Bronchial epithelial cell (primary cell): ENCODE data around the gene DPYSL4. TPM values are rescaled to one million over a fixed set of nuclear protein-coding genes. Genes with fewer than 3 reads are reported as not detected.

ENCODE experiments used
- DNase-seq: peaks from one replicate; pipeline ENCODE4 v3.0.0-alpha.2; 2010; ENCODE audit warnings: low read depth
- FAIRE-seq: peaks from 2 replicates; lab custom pipeline; 2011; peaks lifted over from hg19 to GRCh38; lab: Jason Lieb, UNC
- H3K27me3 ChIP-seq: 2 replicates; pipeline ENCODE4 v1.5.1; 2011; ENCODE audit warnings: low read length; ENCODE audit not compliant: control insufficient read depth, insufficient read depth
- H3K36me3 ChIP-seq: 2 replicates; pipeline ENCODE4 v1.5.1; 2011; ENCODE audit warnings: low read length; ENCODE audit not compliant: control insufficient read depth, insufficient read depth
- H3K4me3 ChIP-seq: 2 replicates; pipeline ENCODE4 v1.5.1; 2011; ENCODE audit warnings: mild to moderate bottlenecking, low read depth, low read length, control low read depth
- total RNA-seq: library from RNA; depleted of rRNA; stranded (reverse); fragments of >200 nt; gene quantifications from 2 replicates; pipeline ENCODE4 v1.2.1, GENCODE V29; 2014
- TF ChIP-seq, protein P1 (sequence below): IDR thresholded peaks from 2 replicates; pipeline ENCODE4 v1.5.1; 2011; ENCODE audit warnings: mild to moderate bottlenecking, moderate library complexity, low read length, control low read depth, inconsistent platforms; ENCODE audit not compliant: insufficient read depth, severe bottlenecking

Gene DPYSL4
- 0.13 and 0.26 TPM in 2 replicates for total RNA-seq

DNA sequence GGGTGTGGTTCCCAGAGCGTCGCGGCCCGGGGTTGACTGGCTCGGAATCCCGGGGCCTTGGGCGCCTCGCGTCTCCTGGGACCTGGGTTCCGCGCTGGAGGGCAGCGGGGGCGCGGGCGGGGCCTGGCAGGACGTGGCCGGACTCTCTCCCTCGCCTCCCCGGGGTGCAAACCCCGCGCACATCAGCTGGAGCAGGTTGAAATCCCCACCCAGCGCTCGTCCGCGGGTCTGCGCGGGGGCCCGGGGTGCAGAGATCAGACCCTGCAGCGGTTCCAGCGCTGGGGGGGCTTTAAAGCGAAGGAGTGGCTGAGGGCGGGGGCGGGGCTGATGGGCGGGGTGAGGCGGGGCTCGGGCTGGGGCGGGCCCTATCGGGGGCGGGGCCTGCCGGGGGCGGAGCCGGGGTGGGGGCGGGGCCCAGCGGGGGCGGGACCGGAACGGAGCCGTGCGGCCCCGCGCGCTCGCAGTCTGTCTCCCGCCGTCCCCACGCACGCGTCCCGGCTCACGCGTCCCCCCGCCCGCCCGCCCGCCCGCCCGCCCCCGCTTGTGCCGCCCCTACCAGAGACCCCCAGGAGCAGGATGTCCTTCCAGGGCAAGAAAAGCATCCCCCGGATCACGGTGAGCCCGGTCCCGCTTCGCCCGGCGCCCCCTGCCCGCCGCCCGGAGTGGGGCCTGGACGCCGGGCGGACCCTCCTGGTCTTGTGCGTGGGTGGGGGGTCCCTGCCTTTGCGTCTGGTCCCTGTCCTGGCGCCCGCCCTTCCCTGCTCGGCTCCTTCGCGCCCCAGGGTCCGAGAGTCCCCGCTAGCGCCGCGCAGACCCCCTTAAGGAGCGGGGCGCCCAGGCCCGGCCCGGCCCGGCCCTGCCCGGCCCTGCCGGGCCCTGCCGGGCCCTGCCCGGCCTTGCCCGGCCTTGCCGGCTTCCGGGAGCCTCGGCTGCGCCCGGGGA is at the start of gene DPYSL4:
Gene DPYSL4 (plus strand): TSS at position 461 of the 942 bp plus-strand sequence. CDS start 116 bp downstream, at position 577.
- Histone ChIP-seq H3K36me3 (no peaks in the 10 kb centered on the region), H3K4me3 (peak within 1 kb of the TSS; percentile 16), H3K27me3 (peaks cover 17% of the 10 kb centered on the region)
- FAIRE-seq (no peak), DNase-seq (no peak)
- TF ChIP-seq, protein P1, sequence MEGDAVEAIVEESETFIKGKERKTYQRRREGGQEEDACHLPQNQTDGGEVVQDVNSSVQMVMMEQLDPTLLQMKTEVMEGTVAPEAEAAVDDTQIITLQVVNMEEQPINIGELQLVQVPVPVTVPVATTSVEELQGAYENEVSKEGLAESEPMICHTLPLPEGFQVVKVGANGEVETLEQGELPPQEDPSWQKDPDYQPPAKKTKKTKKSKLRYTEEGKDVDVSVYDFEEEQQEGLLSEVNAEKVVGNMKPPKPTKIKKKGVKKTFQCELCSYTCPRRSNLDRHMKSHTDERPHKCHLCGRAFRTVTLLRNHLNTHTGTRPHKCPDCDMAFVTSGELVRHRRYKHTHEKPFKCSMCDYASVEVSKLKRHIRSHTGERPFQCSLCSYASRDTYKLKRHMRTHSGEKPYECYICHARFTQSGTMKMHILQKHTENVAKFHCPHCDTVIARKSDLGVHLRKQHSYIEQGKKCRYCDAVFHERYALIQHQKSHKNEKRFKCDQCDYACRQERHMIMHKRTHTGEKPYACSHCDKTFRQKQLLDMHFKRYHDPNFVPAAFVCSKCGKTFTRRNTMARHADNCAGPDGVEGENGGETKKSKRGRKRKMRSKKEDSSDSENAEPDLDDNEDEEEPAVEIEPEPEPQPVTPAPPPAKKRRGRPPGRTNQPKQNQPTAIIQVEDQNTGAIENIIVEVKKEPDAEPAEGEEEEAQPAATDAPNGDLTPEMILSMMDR, result no peak

DNA sequence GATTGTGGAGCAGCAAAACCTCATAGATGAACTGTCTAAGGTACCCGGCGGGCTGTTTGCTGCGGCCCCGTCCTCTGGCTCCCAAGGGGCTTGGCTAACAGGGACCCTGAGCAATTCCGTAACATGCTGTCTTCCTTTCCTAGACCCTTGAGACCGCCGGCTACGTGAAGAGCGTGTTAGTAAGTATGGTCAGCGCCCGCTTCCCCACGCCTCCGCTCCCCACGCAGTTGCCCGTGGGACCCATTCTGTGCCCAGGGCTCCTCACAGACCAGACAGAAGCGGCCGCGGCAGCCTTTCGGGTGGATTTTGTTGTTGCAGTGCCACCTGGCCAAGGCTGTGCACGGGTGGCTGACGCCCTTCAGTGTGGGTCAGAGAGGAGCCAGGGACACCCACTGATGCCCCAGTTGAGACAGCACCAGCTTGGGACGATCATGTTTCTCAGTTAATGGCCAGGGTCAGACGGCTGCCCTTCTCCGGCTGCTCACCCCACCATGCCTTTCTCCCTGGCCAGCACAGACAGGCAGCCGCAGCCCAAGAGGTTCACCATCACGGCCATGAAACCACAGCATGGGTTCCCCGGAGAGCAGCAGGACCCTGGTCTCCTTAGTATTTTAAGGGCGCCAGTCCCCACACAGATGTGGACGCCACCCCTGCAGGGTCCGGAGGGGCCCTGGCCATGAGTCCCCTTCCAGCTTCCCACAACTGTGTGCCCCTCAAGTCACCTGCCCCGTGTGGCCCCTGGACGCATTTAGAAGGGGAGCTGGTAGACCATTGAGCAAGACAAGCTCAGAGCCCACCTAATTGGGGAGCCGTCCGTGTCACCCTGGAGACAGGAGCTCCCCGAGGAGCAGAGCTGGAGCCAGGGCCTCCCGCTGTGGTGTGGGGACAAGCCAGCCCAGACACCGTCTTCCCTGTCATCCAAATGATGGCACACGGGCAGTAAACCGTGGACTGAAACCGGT is 49.4 kb upstream of the DPYSL4 start:
- no peaks in the 10 kb centered on the region for H3K36me3 ChIP-seq
- no peak overlapping the region for H3K4me3 ChIP-seq
- TF ChIP-seq, protein P1, result no peak
- FAIRE-seq (no peak), DNase-seq (no peak)
- no peaks in the 10 kb centered on the region for H3K27me3 ChIP-seq

DNA sequence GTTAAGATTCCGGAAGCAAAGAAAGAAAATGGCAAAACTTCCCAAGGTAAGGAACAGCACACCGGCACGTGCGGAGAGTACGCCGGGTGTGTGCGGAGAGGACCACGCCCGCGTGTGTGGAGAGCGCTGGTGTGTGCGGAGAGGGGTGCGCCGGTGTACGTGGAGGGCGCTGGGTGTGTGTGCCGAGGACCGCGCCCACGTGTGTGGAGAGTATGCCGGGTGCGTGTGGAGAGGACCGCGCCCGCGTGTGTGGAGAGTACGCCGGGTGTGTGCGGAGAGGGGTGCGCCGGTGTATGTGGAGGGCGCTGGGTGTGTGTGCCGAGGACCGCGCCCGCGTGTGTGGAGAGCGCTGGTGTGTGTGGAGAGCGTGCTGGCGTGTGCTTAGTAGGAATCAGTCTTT is 48.6 kb upstream of the DPYSL4 start:
- no peak for FAIRE-seq
- DNase-seq, result no peak
- Histone ChIP-seq H3K4me3 (no peak overlapping the region), H3K27me3 (no peaks in the 10 kb centered on the region), H3K36me3 (no peaks in the 10 kb centered on the region)
- TF ChIP-seq, protein P1, result no peak

DNA sequence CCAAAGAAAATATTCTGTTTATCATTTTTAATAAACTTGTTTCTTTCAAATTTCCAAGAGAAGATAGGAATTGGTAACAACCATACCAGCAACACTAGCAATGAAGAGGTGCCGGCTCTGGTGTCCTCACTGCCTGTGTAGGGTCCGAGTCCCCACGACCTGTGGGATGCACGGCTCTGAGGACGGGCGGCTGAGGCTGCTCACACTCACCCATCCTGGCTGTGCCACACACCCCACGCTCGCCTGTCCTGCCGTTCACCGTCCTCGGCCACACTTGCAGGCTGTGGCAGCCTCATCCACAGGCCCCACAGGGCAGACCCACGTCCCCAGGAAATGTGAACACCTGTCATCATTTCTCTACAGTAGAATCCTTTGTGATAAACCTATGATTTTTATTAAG is 48.2 kb upstream of the DPYSL4 start:
- no peak for DNase-seq
- TF ChIP-seq, protein P1, result no peak

DNA sequence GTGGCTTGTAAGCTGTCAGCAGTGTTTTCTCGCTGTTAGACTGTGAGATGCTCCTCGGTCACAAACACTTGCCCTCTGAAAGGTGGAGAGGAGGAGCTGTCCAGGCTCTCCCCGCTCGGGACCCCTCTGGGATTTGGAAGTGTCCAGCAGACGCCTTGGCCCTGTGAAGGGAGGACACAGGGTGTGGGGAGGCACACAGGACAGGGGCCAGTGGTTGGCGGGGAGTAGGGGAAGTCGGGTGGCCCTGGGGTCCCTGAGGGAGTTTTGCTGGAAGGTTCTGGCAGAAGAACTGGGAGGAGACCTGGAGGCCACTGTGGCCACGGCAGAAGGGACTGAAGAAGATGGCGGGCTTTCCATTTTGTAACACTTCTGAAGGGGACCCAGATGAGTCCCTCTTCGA is 47.2 kb upstream of the DPYSL4 start:
- FAIRE-seq, result no peak
- TF ChIP-seq, protein P1, result no peak

More for the DNA sequence above, 48.2 kb upstream of the DPYSL4 start:
- no peaks in the 10 kb centered on the region for H3K36me3 ChIP-seq
- no peaks in the 10 kb centered on the region for H3K27me3 ChIP-seq
- no peak for FAIRE-seq
- H3K4me3 ChIP-seq, result no peak overlapping the region

More for the DNA sequence above, 47.2 kb upstream of the DPYSL4 start:
- no peaks in the 10 kb centered on the region for H3K36me3 ChIP-seq
- H3K4me3 ChIP-seq, result no peak overlapping the region
- H3K27me3 ChIP-seq, result no peaks in the 10 kb centered on the region
- DNase-seq, result no peak
